ENCODE measurements around the gene NACC2. TPM values are rescaled to one million over a fixed set of nuclear protein-coding genes. Genes with fewer than 3 reads are reported as not detected.

The NACC2 gene
- 2.5 TPM for polyA plus RNA-seq (2013)

DNA sequence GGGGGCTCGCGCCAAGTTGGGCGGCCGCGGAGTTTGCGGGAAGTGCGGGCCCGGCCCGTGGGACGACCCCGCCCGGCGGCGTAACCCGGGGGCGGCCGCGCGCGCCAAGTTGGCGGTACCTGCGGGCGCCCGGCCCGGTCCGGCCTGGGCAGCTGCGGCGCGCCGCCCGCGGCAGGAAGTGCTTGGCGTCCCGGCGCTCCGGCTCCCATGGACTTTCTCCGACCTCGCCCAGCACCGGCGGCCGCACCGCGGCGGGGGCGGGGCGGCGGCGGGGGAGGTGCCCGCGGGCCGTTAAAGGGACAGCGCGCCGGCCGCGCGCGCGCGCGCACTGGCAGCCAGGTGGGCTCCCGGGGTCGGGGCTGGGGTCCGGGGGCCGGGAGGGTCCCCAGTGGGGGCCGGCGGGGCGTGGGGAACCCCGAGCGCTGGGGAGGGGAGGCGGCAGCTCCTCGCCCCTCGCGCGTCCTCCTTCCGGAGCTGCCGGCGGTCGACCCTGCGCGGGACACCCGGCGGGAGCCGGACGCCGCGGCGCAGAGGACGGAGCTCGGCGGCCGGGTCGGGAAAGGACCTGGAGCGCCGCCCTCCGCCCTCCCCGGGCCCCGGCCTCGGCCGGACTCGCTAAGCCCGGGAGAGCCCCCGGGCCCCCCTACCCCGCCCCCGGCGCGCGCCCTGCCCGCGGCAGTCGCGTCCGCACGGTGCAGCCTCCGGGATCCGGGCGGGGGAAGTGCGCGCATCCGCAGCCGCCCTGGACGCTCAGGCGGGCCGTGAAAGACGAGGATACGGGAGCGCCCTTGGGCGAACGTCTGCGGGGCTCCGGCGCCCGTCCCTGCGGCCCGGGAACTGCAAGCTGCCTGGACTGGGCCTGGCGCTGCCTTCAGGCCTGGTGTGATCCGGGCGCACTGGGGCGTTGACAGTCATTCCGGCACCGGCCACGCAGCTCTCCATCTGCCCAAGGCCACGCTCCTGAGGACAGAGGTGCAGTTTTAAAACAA lies at the start of gene NACC2:
NACC2 (minus strand) TSS at position 220 of the 989 bp plus-strand sequence. CDS start 44,768 bp downstream, outside the sequence.
- peaks cover 0 to 53% (median 36%) of the 10 kb centered on the region in 4 experiments for H3K4me1 ChIP-seq (ENCODE audit: control extremely low read depth in 1 of 4, control insufficient read depth in 4 of 4, insufficient read depth in 4 of 4, low read length in 3 of 4)
- H3K9me3 ChIP-seq (ENCODE audit: control extremely low read depth in 1 of 5, control insufficient read depth in 4 of 5, insufficient read depth in 2 of 5, low read depth in 1 of 5, low read length in 4 of 5), result no peaks in the 10 kb centered on the region
- POLR2A ChIA-PET, result interaction anchor here (0.6 to 1.4 kb wide), 2 partner anchors 10 to 12 kb away, joined by 3 to 4 read pairs; no protein-coding TSS in a partner anchor
- H3K4me3 ChIP-seq (ENCODE audit: control insufficient read depth in 1 of 7, extremely low read depth in 1 of 7, insufficient read depth in 4 of 7, low read depth in 2 of 7, low read length in 6 of 7), result peak within 1 kb of the TSS; percentile 46 to 78 (median 70)
- WGBS (ENCODE audit: insufficient coverage), result under 1% methylated on average over 124 of the region's 143 CpGs
- peak within 1 kb of the TSS in 1 of 2 experiments; percentile 66 for H3K27ac ChIP-seq (ENCODE audit: insufficient read depth in 1 of 2, low read depth in 1 of 2, low read length in 2 of 2, poor library complexity in 1 of 2, severe bottlenecking in 2 of 2)
- peaks cover 0 to 6% (median 0%) of the 10 kb centered on the region in 4 experiments for H3K36me3 ChIP-seq (ENCODE audit: control insufficient read depth in 4 of 4, insufficient read depth in 4 of 4, low read length in 3 of 4)
- H3K27me3 ChIP-seq (replicated peaks in 2 of 5; ENCODE audit: control insufficient read depth in 4 of 5, insufficient read depth in 5 of 5, low read length in 4 of 5), result no peaks in the 10 kb centered on the region
- CTCF ChIA-PET, result interaction anchor here (1.0 to 4.3 kb wide), 4 partner anchors 11 to 128 kb away, joined by 3 to 19 read pairs (median 6); no protein-coding TSS in a partner anchor
- DNase-seq, result peak in 2 of 3 donors; percentile 27 to 44

- ChIA-PET POLR2A (no interaction called here), CTCF (interaction anchor here (1.2 to 2.4 kb wide), 3 partner anchors 13 to 139 kb away, joined by 3 to 7 read pairs (median 5); no protein-coding TSS in a partner anchor)
- WGBS (ENCODE audit: insufficient coverage), result 93% methylated on average over 11 of the region's 11 CpGs
- no peaks in the 10 kb centered on the region for H3K36me3 ChIP-seq (ENCODE audit: control insufficient read depth in 4 of 4, insufficient read depth in 4 of 4, low read length in 3 of 4)
- H3K9me3 ChIP-seq (ENCODE audit: control extremely low read depth in 1 of 5, control insufficient read depth in 4 of 5, insufficient read depth in 2 of 5, low read depth in 1 of 5, low read length in 4 of 5), result no peaks in the 10 kb centered on the region
- H3K4me3 ChIP-seq (ENCODE audit: control insufficient read depth in 1 of 7, extremely low read depth in 1 of 7, insufficient read depth in 4 of 7, low read depth in 2 of 7, low read length in 6 of 7), result no peak overlapping the region
- DNase-seq, result no peak
- H3K27me3 ChIP-seq (replicated peaks in 2 of 5; ENCODE audit: control insufficient read depth in 4 of 5, insufficient read depth in 5 of 5, low read length in 4 of 5), result peaks cover 0 to 28% (median 3%) of the 10 kb centered on the region in 5 experiments
- H3K4me1 ChIP-seq (ENCODE audit: control extremely low read depth in 1 of 4, control insufficient read depth in 4 of 4, insufficient read depth in 4 of 4, low read length in 3 of 4), result no peaks in the 10 kb centered on the region
- H3K27ac ChIP-seq (ENCODE audit: insufficient read depth in 1 of 2, low read depth in 1 of 2, low read length in 2 of 2, poor library complexity in 1 of 2, severe bottlenecking in 2 of 2), result no peak overlapping the region
These were observed 49.4 kb upstream of the NACC2 start for GRCh38 chr9:136144450-136144849.

DNA sequence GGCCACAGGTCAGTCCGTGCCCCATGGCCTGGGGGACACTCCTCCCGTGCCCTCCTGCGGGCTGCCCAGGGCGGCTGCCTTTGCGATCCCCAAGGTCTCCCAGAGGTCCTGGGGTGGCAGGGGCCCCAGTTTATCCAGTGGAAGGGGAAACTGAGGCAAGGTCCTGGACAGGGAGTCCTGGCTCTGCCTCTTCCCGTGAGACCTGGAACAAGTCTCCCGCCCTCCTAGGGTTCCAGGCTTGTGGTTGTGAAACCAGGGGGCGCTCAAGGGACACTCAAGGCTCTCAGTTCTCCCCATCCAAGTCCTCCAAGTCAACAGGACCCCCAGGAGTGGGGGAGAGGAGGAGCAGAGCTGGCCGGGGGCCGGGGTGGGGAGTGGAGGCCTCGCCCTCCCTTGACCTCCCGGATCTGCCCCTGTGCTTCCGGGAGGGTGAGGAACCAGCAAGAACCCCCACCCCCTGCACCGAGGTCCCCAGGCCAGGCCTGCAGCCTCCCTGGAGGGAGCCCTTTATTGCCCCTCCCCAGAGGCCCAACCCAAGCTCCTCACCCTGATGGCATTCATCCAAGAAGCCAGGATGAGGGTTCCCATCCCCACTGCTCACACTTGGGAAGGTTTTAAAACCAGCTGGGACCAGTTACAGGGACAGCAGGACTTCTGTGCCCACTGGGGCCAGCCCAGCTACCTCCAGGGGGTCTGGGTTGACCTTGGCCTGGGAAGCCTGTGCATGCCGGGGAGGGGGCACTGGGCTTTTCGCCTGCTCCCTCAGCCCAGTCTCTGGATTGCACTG lies 48.3 kb upstream of the NACC2 start:
- Histone ChIP-seq H3K27me3 (replicated peaks in 2 of 5; ENCODE audit: control insufficient read depth in 4 of 5, insufficient read depth in 5 of 5, low read length in 4 of 5) (peaks cover 0 to 29% (median 3%) of the 10 kb centered on the region in 5 experiments), H3K4me3 (ENCODE audit: control insufficient read depth in 1 of 7, extremely low read depth in 1 of 7, insufficient read depth in 4 of 7, low read depth in 2 of 7, low read length in 6 of 7) (no peak overlapping the region), H3K9me3 (ENCODE audit: control extremely low read depth in 1 of 5, control insufficient read depth in 4 of 5, insufficient read depth in 2 of 5, low read depth in 1 of 5, low read length in 4 of 5) (no peaks in the 10 kb centered on the region), H3K36me3 (ENCODE audit: control insufficient read depth in 4 of 4, insufficient read depth in 4 of 4, low read length in 3 of 4) (no peaks in the 10 kb centered on the region), H3K27ac (ENCODE audit: insufficient read depth in 1 of 2, low read depth in 1 of 2, low read length in 2 of 2, poor library complexity in 1 of 2, severe bottlenecking in 2 of 2) (no peak overlapping the region), H3K4me1 (ENCODE audit: control extremely low read depth in 1 of 4, control insufficient read depth in 4 of 4, insufficient read depth in 4 of 4, low read length in 3 of 4) (no peaks in the 10 kb centered on the region)
- ChIA-PET CTCF (interaction anchor here (0.5 to 2.4 kb wide), 6 partner anchors 10 to 608 kb away, joined by 3 to 7 read pairs (median 3); no protein-coding TSS in a partner anchor), POLR2A (no interaction called here)
- peak; percentile 41 to 58 (median 55) for DNase-seq
- 53% methylated on average over 6 of the region's 16 CpGs for WGBS (ENCODE audit: insufficient coverage)

DNA sequence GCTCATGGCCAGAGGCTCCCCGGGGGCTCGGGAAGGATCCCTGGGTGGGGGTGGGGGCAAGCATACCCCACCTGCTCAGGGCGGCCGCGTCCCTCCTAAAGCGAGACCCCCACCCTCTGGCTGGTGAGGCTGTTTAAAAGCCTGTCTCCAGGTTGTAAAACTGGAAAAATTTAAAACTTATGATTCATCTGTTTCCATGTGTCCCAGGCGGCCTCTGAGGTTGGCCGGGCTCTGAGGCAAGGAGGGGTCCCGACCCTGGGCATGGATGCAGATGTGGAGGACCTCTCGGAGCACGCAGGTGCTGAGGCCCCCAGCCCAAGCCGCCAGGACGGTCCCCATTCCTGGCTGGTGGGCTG lies 47.7 kb upstream of the NACC2 start:
- H3K4me3 ChIP-seq (ENCODE audit: control insufficient read depth in 1 of 7, extremely low read depth in 1 of 7, insufficient read depth in 4 of 7, low read depth in 2 of 7, low read length in 6 of 7), result no peak overlapping the region
- ChIA-PET POLR2A (no interaction called here), CTCF (interaction anchor here (1.5 kb wide), 2 partner anchors 10 to 144 kb away, joined by 3 to 4 read pairs; no protein-coding TSS in a partner anchor)
- H3K27me3 ChIP-seq (replicated peaks in 2 of 5; ENCODE audit: control insufficient read depth in 4 of 5, insufficient read depth in 5 of 5, low read length in 4 of 5), result peaks cover 0 to 26% (median 3%) of the 10 kb centered on the region in 5 experiments
- H3K9me3 ChIP-seq (ENCODE audit: control extremely low read depth in 1 of 5, control insufficient read depth in 4 of 5, insufficient read depth in 2 of 5, low read depth in 1 of 5, low read length in 4 of 5), result no peaks in the 10 kb centered on the region
- no peak overlapping the region for H3K27ac ChIP-seq (ENCODE audit: insufficient read depth in 1 of 2, low read depth in 1 of 2, low read length in 2 of 2, poor library complexity in 1 of 2, severe bottlenecking in 2 of 2)
- no peaks in the 10 kb centered on the region for H3K36me3 ChIP-seq (ENCODE audit: control insufficient read depth in 4 of 4, insufficient read depth in 4 of 4, low read length in 3 of 4)
- no peak for DNase-seq
- no peaks in the 10 kb centered on the region for H3K4me1 ChIP-seq (ENCODE audit: control extremely low read depth in 1 of 4, control insufficient read depth in 4 of 4, insufficient read depth in 4 of 4, low read length in 3 of 4)
- 56% methylated on average over 12 of the region's 13 CpGs for WGBS (ENCODE audit: insufficient coverage)

DNA sequence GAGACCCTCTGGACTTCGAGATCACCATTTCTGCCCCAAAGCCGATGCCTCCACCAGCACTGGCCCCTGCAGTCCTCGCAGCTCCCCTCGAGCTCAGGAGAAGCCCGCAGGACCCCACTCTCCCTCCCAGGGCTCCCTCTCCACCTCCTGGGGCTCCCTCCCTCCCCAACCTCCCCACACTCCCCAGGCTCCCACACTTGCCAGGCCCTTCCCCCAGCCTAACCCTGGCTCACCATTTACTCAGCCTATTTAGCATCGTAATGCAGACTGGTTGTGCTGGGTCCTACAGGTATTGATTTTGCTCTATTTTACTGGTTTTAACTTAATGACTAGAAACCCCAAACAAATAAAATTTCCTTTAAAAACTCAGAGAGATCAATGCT lies 47.3 kb upstream of the NACC2 start:
- H3K27me3 ChIP-seq (replicated peaks in 2 of 5; ENCODE audit: control insufficient read depth in 4 of 5, insufficient read depth in 5 of 5, low read length in 4 of 5), result peaks cover 0 to 26% (median 4%) of the 10 kb centered on the region in 5 experiments
- H3K9me3 ChIP-seq (ENCODE audit: control extremely low read depth in 1 of 5, control insufficient read depth in 4 of 5, insufficient read depth in 2 of 5, low read depth in 1 of 5, low read length in 4 of 5), result no peaks in the 10 kb centered on the region
- POLR2A ChIA-PET, result interaction anchor here (1.1 kb wide), 1 partner anchor 13 kb away, joined by 4 read pairs; no protein-coding TSS in a partner anchor
- CTCF ChIA-PET, result interaction anchor here (1.5 kb wide), 2 partner anchors 9 to 144 kb away, joined by 3 to 4 read pairs; no protein-coding TSS in a partner anchor
- no peak overlapping the region for H3K4me3 ChIP-seq (ENCODE audit: control insufficient read depth in 1 of 7, extremely low read depth in 1 of 7, insufficient read depth in 4 of 7, low read depth in 2 of 7, low read length in 6 of 7)
- DNase-seq, result no peak
- no peaks in the 10 kb centered on the region for H3K36me3 ChIP-seq (ENCODE audit: control insufficient read depth in 4 of 4, insufficient read depth in 4 of 4, low read length in 3 of 4)
- H3K4me1 ChIP-seq (ENCODE audit: control extremely low read depth in 1 of 4, control insufficient read depth in 4 of 4, insufficient read depth in 4 of 4, low read length in 3 of 4), result no peaks in the 10 kb centered on the region
- 82% methylated on average over 6 of the region's 6 CpGs for WGBS (ENCODE audit: insufficient coverage)
- no peak overlapping the region for H3K27ac ChIP-seq (ENCODE audit: insufficient read depth in 1 of 2, low read depth in 1 of 2, low read length in 2 of 2, poor library complexity in 1 of 2, severe bottlenecking in 2 of 2)

DNA sequence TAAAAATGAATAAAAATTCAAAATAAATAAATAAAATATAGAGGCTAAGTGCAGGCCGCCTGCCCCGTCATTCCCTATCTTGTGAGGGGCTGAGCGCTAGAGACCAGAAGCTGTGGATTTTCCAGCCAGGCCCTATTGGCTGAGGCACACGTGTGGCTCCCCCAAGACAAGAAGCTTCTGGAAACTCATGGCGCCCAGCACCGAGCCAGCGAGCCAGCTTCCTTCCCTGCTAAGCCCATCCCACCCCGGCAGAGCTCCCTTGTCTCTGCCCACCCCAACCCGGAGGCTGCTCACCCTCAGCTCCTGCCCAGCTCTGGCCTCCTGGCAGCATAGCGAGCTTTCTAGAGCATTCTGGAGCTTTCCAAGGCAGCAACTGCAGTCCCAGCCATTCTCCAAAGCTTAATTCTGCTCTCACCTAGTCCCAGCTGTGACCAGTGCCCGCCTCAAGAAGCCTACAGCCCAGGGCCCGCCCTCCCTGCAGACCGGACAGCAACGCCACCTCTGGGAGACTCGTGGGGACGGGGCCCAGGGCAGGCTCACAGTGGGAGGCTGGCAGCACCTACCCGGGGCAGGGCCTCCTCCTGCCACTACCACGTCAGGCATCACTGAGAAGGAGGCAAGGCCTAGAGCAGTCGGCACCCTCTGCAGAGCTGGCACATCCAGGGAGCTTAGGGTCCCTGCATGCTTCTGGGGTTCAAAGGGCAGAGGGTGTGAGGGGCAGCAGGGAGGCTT lies 46.8 kb upstream of the NACC2 start:
- peaks cover 0 to 24% (median 6%) of the 10 kb centered on the region in 5 experiments for H3K27me3 ChIP-seq (replicated peaks in 2 of 5; ENCODE audit: control insufficient read depth in 4 of 5, insufficient read depth in 5 of 5, low read length in 4 of 5)

More for the DNA sequence above, 46.8 kb upstream of the NACC2 start:
- WGBS (ENCODE audit: insufficient coverage), result 92% methylated on average over 16 of the region's 19 CpGs
- no peak for DNase-seq
- ChIA-PET CTCF (interaction anchor here (1.5 kb wide), 2 partner anchors 9 to 145 kb away, joined by 3 to 4 read pairs; no protein-coding TSS in a partner anchor), POLR2A (interaction anchor here (1.1 kb wide), 1 partner anchor 14 kb away, joined by 4 read pairs; no protein-coding TSS in a partner anchor)
- no peak overlapping the region for H3K27ac ChIP-seq (ENCODE audit: insufficient read depth in 1 of 2, low read depth in 1 of 2, low read length in 2 of 2, poor library complexity in 1 of 2, severe bottlenecking in 2 of 2)
- H3K36me3 ChIP-seq (ENCODE audit: control insufficient read depth in 4 of 4, insufficient read depth in 4 of 4, low read length in 3 of 4), result no peaks in the 10 kb centered on the region
- H3K4me3 ChIP-seq (ENCODE audit: control insufficient read depth in 1 of 7, extremely low read depth in 1 of 7, insufficient read depth in 4 of 7, low read depth in 2 of 7, low read length in 6 of 7), result no peak overlapping the region
- no peaks in the 10 kb centered on the region for H3K4me1 ChIP-seq (ENCODE audit: control extremely low read depth in 1 of 4, control insufficient read depth in 4 of 4, insufficient read depth in 4 of 4, low read length in 3 of 4)
- no peaks in the 10 kb centered on the region for H3K9me3 ChIP-seq (ENCODE audit: control extremely low read depth in 1 of 5, control insufficient read depth in 4 of 5, insufficient read depth in 2 of 5, low read depth in 1 of 5, low read length in 4 of 5)

Data from common myeloid progenitor, CD34-positive (primary cell).